SJSA1 (cell line): ENCODE data around the gene NR3C2. TPM values are rescaled to one million over a fixed set of nuclear protein-coding genes. Genes with fewer than 3 reads are reported as not detected.

Experiments
- DNase-seq, 2 experiments: peaks; one replicate each; pipeline ENCODE4 v3.0.0-alpha.2; 2015 to 2020; ENCODE audit warnings: low spot score in 2 of 2, low read depth in 1 of 2
- H3K27ac ChIP-seq: fragments of 250-450 bp; sonication (Bioruptor Pico); 2 replicates; pipeline ENCODE4 v1.5.1; 2020; ENCODE audit warnings: mild to moderate bottlenecking, moderate library complexity
- H3K27me3 ChIP-seq: fragments of 250-450 bp; sonication (Bioruptor Pico); replicated peaks from 2 replicates; pipeline ENCODE4 v1.5.1; 2020; ENCODE audit warnings: mild to moderate bottlenecking, moderate library complexity
- H3K36me3 ChIP-seq: fragments of 250-450 bp; sonication (Bioruptor Pico); 2 replicates; pipeline ENCODE4 v1.5.1; 2020; ENCODE audit warnings: mild to moderate bottlenecking
- H3K4me1 ChIP-seq: fragments of 250-450 bp; sonication (Bioruptor Pico); replicated peaks from 2 replicates; pipeline ENCODE4 v1.6.1; 2021; ENCODE audit warnings: mild to moderate bottlenecking
- H3K4me3 ChIP-seq: fragments of 250-450 bp; sonication (Bioruptor Pico); 2 replicates; pipeline ENCODE4 v1.5.1; 2020; ENCODE audit warnings: mild to moderate bottlenecking
- H3K9me3 ChIP-seq: fragments of 250-450 bp; sonication (Bioruptor Pico); replicated peaks from 2 replicates; pipeline ENCODE4 v1.5.1; 2020; ENCODE audit warnings: mild to moderate bottlenecking
- total RNA-seq: library from RNA; depleted of rRNA; stranded (reverse); fragments of >200 nt; shearing (Covaris generic); gene quantifications from 2 replicates; pipeline ENCODE4 v1.2.3, GENCODE V29; 2014

Gene NR3C2
- total RNA-seq, 1 experiment from 2014 or later, result 0.11 TPM

DNA sequence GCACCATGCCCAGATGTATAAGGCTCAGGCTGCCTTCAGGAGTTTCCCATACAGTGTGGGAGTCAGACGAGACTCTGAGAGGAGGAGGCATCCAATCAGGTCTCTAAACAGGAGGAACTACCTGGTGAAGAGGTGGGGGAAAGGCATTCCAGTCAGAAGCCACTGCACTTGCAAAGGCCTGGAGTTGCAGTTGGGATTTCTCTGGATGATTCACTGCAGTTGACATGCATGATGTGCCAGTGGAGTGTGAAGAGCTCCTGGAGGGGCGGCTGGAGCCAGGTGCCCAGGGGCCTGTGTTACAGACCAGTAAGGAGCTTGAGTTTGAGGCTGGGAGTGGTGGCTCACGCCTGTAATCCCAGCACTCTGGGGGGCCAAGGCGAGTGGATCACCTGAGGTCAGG is 371.2 kb downstream of the NR3C2 start:
- no peak overlapping the region for H3K4me3 ChIP-seq
- peaks cover 34% of the 10 kb centered on the region for H3K36me3 ChIP-seq
- no peaks in the 10 kb centered on the region; the same call in 1 of the 2 replicates for H3K9me3 ChIP-seq
- H3K27ac ChIP-seq, result no peak overlapping the region
- H3K4me1 ChIP-seq, result no peaks in the 10 kb centered on the region
- H3K27me3 ChIP-seq, result no peaks in the 10 kb centered on the region
- no peak for DNase-seq

- H3K4me1 ChIP-seq, result no peaks in the 10 kb centered on the region
- H3K9me3 ChIP-seq, result no peaks in the 10 kb centered on the region; the same call in 1 of the 2 replicates
- no peak for DNase-seq
- H3K36me3 ChIP-seq, result peaks cover 31% of the 10 kb centered on the region
- H3K27me3 ChIP-seq, result no peaks in the 10 kb centered on the region
- no peak overlapping the region for H3K4me3 ChIP-seq
- no peak overlapping the region for H3K27ac ChIP-seq
Measured at GRCh38 chr4:148069895-148070178, 372.4 kb downstream of the NR3C2 start.

- H3K4me3 ChIP-seq, result no peak overlapping the region
- no peaks in the 10 kb centered on the region for H3K27me3 ChIP-seq
- H3K9me3 ChIP-seq, result no peaks in the 10 kb centered on the region; the same call in 1 of the 2 replicates
- H3K4me1 ChIP-seq, result no peaks in the 10 kb centered on the region
- peaks cover 29% of the 10 kb centered on the region for H3K36me3 ChIP-seq
- no peak overlapping the region for H3K27ac ChIP-seq
- no peak for DNase-seq
Measured at GRCh38 chr4:148069086-148069894, 372.9 kb downstream of the NR3C2 start.

- no peak overlapping the region for H3K27ac ChIP-seq
- H3K4me1 ChIP-seq, result no peaks in the 10 kb centered on the region
- H3K27me3 ChIP-seq, result no peaks in the 10 kb centered on the region
- DNase-seq, result no peak
- no peak overlapping the region for H3K4me3 ChIP-seq
- no peaks in the 10 kb centered on the region; the same call in 1 of the 2 replicates for H3K9me3 ChIP-seq
- H3K36me3 ChIP-seq, result peaks cover 25% of the 10 kb centered on the region
Measured at GRCh38 chr4:148068065-148068911, 373.9 kb downstream of the NR3C2 start.

GRCh38 chr4:148067301-148067916 is 374.8 kb downstream of the NR3C2 start:
- Histone ChIP-seq H3K36me3 (peaks cover 21% of the 10 kb centered on the region), H3K9me3 (no peaks in the 10 kb centered on the region; the same call in 1 of the 2 replicates), H3K27ac (no peak overlapping the region), H3K4me3 (no peak overlapping the region), H3K27me3 (no peaks in the 10 kb centered on the region), H3K4me1 (no peaks in the 10 kb centered on the region)
- no peak for DNase-seq

- H3K27ac ChIP-seq, result no peak overlapping the region
- H3K4me3 ChIP-seq, result no peak overlapping the region
- peaks cover 19% of the 10 kb centered on the region for H3K36me3 ChIP-seq
- no peaks in the 10 kb centered on the region; the same call in 1 of the 2 replicates for H3K9me3 ChIP-seq
- H3K4me1 ChIP-seq, result no peaks in the 10 kb centered on the region
- no peak for DNase-seq
- no peaks in the 10 kb centered on the region for H3K27me3 ChIP-seq
Measured at GRCh38 chr4:148065075-148065474, 377.1 kb downstream of the NR3C2 start.

GRCh38 chr4:148064451-148064850 is 377.8 kb downstream of the NR3C2 start:
- no peak overlapping the region for H3K4me3 ChIP-seq
- peaks cover 19% of the 10 kb centered on the region for H3K36me3 ChIP-seq
- no peaks in the 10 kb centered on the region for H3K9me3 ChIP-seq
- H3K27ac ChIP-seq, result no peak overlapping the region
- DNase-seq, result no peak
- no peaks in the 10 kb centered on the region for H3K27me3 ChIP-seq
- H3K4me1 ChIP-seq, result no peaks in the 10 kb centered on the region

GRCh38 chr4:148062301-148062950 is 379.8 kb downstream of the NR3C2 start:
- no peak overlapping the region for H3K27ac ChIP-seq
- no peaks in the 10 kb centered on the region for H3K9me3 ChIP-seq
- no peak overlapping the region for H3K4me3 ChIP-seq
- H3K4me1 ChIP-seq, result no peaks in the 10 kb centered on the region
- DNase-seq, result no peak
- H3K36me3 ChIP-seq, result peaks cover 19% of the 10 kb centered on the region
- H3K27me3 ChIP-seq, result no peaks in the 10 kb centered on the region

DNA sequence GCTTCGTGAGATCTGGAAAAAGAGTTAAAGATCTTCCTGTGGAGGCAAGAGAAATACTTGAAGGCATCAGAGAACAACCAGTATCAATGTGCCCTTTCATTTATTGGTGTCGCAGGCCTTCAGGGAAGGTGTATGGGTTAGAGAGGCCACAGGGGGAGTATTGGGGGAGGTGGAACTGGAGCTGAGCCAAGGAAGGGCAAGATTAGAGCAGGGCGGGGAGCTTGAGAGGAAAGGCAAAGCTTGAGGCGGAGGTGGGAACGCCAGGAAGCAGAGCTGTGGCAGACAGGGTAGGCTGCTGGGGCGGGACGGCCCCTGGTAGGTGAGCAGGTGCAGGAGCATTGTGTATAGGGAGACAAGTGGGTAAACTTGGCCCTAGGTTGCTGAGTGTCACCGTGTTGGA is 380.4 kb downstream of the NR3C2 start:
- Histone ChIP-seq H3K4me1 (no peaks in the 10 kb centered on the region), H3K36me3 (peaks cover 19% of the 10 kb centered on the region), H3K4me3 (no peak overlapping the region), H3K9me3 (no peaks in the 10 kb centered on the region), H3K27me3 (no peaks in the 10 kb centered on the region), H3K27ac (no peak overlapping the region)
- DNase-seq, result no peak

DNA sequence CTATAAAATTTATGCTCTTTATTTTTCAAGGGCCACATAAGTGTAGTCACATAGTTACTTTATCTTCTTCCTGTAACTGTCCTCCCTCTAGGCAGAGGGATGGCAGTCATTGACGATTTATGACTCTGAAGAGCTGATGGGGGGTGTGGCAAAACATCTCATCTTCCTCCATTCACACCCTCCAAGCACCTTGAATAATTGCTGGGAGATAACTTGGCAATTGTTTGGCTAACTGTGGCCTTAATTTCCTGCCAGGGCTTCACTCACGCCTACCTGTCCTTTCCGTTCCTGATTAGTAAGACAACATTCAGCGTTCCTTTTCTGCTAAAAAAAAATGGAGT is 381.1 kb downstream of the NR3C2 start:
- Histone ChIP-seq H3K27ac (no peak overlapping the region), H3K27me3 (no peaks in the 10 kb centered on the region), H3K4me1 (no peaks in the 10 kb centered on the region), H3K4me3 (no peak overlapping the region), H3K36me3 (peaks cover 12% of the 10 kb centered on the region), H3K9me3 (no peaks in the 10 kb centered on the region)
- DNase-seq, result no peak

- no peaks in the 10 kb centered on the region for H3K9me3 ChIP-seq
- H3K36me3 ChIP-seq, result peaks cover 12% of the 10 kb centered on the region
- H3K27me3 ChIP-seq, result no peaks in the 10 kb centered on the region
- H3K27ac ChIP-seq, result no peak overlapping the region
- H3K4me1 ChIP-seq, result no peaks in the 10 kb centered on the region
- no peak overlapping the region for H3K4me3 ChIP-seq
- no peak for DNase-seq
Measured at GRCh38 chr4:148060264-148061140, 381.7 kb downstream of the NR3C2 start.

GRCh38 chr4:148059617-148060180 is 382.5 kb downstream of the NR3C2 start:
- no peaks in the 10 kb centered on the region for H3K9me3 ChIP-seq
- no peak overlapping the region for H3K27ac ChIP-seq
- no peak for DNase-seq

More at GRCh38 chr4:148059617-148060180, 382.5 kb downstream of the NR3C2 start:
- no peak overlapping the region for H3K4me3 ChIP-seq
- no peaks in the 10 kb centered on the region for H3K4me1 ChIP-seq
- peaks cover 6% of the 10 kb centered on the region for H3K36me3 ChIP-seq
- H3K27me3 ChIP-seq, result no peaks in the 10 kb centered on the region
